Measurements from ENCODE around the gene ACTA1. TPM values are rescaled to one million over a fixed set of nuclear protein-coding genes. Genes with fewer than 3 reads are reported as not detected.

Gene ACTA1
- total RNA-seq, 1 experiment from 2014 or later = not detected

DNA sequence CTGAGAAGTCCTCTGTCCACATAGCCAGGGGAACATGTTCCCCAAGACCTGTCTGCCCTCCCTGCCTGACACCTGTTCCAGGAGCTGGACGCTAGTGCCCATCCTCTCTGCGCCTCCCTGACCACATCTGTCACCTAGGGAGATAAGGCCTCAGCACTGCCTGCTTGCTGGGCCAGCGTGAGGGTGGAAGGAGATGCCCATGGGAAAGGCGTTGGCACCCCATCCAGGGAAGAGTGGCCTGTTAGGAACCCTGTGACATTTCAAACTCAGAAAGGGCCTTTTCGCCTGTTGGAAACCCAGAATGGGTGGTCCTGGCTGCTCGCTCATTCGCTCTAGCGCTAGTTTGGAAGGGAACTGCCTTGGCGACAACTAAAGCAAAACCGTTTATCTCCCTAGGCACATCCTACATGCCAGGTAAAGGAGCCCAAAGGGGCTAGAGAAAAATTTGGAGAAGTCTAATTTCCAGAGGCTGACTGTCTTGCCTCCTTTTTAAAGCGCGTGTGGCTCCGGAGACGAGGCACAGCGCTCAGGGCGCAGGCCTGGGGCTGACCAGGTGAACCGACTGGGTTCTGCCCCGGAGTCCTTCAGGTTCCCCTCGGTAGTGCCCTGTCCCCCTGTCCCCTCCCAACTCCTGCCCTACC is 410 bp downstream of the ACTA1 start:
- no peak for TF ChIP-seq SIN3A (IDR thresholded peaks at IDR 0.05; ENCODE audit: borderline replicate concordance, insufficient read depth, low read depth, low read length)
- CTCF ChIA-PET = no interaction called here

GRCh38 chr1:229432905-229433304 is 989 bp downstream of the ACTA1 start:
- H3K27ac ChIP-seq (ENCODE audit: low read length) = no peak overlapping the region
- H3K4me1 ChIP-seq (ENCODE audit: control insufficient read depth, insufficient read depth, low read length) = no peaks in the 10 kb centered on the region
- H3K27me3 ChIP-seq (ENCODE audit: control insufficient read depth, insufficient read depth, low read length) = no peaks in the 10 kb centered on the region; the same call in none of the 2 replicates
- DNase-seq (ENCODE audit: low read depth, low spot score) (no peak), ATAC-seq (no peak)
- ChIA-PET POLR2A (no interaction called here), CTCF (no interaction called here)
- H3K36me3 ChIP-seq (ENCODE audit: control insufficient read depth, insufficient read depth, low read length) = no peaks in the 10 kb centered on the region
- H3K9me3 ChIP-seq (ENCODE audit: control insufficient read depth, insufficient read depth, low read depth, low read length) = no peaks in the 10 kb centered on the region
- intact Hi-C loops (cut with micrococcal nuclease; ENCODE audit: unreplicated experiment) = no loop called here
- H3K4me3 ChIP-seq (ENCODE audit: low read depth in 2 of 2, low read length in 2 of 2) = no peak overlapping the region
- TF ChIP-seq, protein P1, sequence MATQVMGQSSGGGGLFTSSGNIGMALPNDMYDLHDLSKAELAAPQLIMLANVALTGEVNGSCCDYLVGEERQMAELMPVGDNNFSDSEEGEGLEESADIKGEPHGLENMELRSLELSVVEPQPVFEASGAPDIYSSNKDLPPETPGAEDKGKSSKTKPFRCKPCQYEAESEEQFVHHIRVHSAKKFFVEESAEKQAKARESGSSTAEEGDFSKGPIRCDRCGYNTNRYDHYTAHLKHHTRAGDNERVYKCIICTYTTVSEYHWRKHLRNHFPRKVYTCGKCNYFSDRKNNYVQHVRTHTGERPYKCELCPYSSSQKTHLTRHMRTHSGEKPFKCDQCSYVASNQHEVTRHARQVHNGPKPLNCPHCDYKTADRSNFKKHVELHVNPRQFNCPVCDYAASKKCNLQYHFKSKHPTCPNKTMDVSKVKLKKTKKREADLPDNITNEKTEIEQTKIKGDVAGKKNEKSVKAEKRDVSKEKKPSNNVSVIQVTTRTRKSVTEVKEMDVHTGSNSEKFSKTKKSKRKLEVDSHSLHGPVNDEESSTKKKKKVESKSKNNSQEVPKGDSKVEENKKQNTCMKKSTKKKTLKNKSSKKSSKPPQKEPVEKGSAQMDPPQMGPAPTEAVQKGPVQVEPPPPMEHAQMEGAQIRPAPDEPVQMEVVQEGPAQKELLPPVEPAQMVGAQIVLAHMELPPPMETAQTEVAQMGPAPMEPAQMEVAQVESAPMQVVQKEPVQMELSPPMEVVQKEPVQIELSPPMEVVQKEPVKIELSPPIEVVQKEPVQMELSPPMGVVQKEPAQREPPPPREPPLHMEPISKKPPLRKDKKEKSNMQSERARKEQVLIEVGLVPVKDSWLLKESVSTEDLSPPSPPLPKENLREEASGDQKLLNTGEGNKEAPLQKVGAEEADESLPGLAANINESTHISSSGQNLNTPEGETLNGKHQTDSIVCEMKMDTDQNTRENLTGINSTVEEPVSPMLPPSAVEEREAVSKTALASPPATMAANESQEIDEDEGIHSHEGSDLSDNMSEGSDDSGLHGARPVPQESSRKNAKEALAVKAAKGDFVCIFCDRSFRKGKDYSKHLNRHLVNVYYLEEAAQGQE (IDR thresholded peaks at IDR 0.05; ENCODE audit: insufficient read depth in 1 of 2, low read depth in 2 of 2, low read length in 1 of 2) = no peak
- TF ChIP-seq TCF7L2 (IDR thresholded peaks at IDR 0.05; ENCODE audit: low read depth, low read length) (no peak), SIN3A (IDR thresholded peaks at IDR 0.05; ENCODE audit: borderline replicate concordance, insufficient read depth, low read depth, low read length) (no peak), POLR2AphosphoS5 (IDR thresholded peaks at IDR 0.05; ENCODE audit: low read depth, low read length) (no peak), CTCF (IDR thresholded peaks at IDR 0.05) (no peak)
- BruUV-seq (replicated peaks) = no TSS peak
- in situ Hi-C loops (cut with HindIII; ENCODE audit: low pct_unique_long_range_greater_than_20kb, low sequenced_read_pairs) = no loop called here

More for the DNA sequence above, 410 bp downstream of the ACTA1 start:
- Histone ChIP-seq H3K4me3 (ENCODE audit: low read depth in 2 of 2, low read length in 2 of 2) (no peak overlapping the region), H3K36me3 (ENCODE audit: control insufficient read depth, insufficient read depth, low read length) (no peaks in the 10 kb centered on the region), H3K4me1 (ENCODE audit: control insufficient read depth, insufficient read depth, low read length) (no peaks in the 10 kb centered on the region), H3K27me3 (ENCODE audit: control insufficient read depth, insufficient read depth, low read length) (no peaks in the 10 kb centered on the region; the same call in none of the 2 replicates), H3K27ac (ENCODE audit: low read length) (no peak overlapping the region), H3K9me3 (ENCODE audit: control insufficient read depth, insufficient read depth, low read depth, low read length) (no peaks in the 10 kb centered on the region)
- BruUV-seq (replicated peaks) = no TSS peak
- ATAC-seq = 0 out of 2 replicates have a peak, but pooled peaks have one; percentile 42
- intact Hi-C loops (cut with micrococcal nuclease; ENCODE audit: unreplicated experiment) = no loop called here
- DNase-seq (ENCODE audit: low read depth, low spot score) = no peak
- in situ Hi-C loops (cut with HindIII; ENCODE audit: low pct_unique_long_range_greater_than_20kb, low sequenced_read_pairs) = no loop called here
- POLR2A ChIA-PET = no interaction called here

DNA sequence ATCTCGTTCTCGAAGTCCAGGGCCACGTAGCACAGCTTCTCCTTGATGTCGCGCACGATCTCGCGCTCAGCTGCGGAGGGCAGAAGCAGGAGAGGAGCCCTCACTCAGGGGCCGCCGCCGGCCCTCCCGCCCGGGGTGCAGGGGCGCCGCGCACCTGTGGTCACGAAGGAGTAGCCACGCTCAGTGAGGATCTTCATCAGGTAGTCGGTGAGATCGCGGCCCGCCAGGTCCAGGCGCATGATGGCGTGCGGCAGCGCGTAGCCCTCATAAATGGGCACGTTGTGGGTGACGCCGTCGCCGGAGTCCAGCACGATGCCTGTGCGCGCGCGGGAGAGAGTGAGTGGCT is 1.8 kb downstream of the ACTA1 start:
- ATAC-seq (no peak), DNase-seq (ENCODE audit: low read depth, low spot score) (no peak)
- TF ChIP-seq, protein P1 (IDR thresholded peaks at IDR 0.05; ENCODE audit: insufficient read depth in 1 of 2, low read depth in 2 of 2, low read length in 1 of 2) = no peak
- TF ChIP-seq CTCF (IDR thresholded peaks at IDR 0.05) (no peak), POLR2AphosphoS5 (IDR thresholded peaks at IDR 0.05; ENCODE audit: low read depth, low read length) (no peak), TCF7L2 (IDR thresholded peaks at IDR 0.05; ENCODE audit: low read depth, low read length) (no peak), SIN3A (IDR thresholded peaks at IDR 0.05; ENCODE audit: borderline replicate concordance, insufficient read depth, low read depth, low read length) (no peak)
- no peaks in the 10 kb centered on the region for H3K9me3 ChIP-seq (ENCODE audit: control insufficient read depth, insufficient read depth, low read depth, low read length)
- no peak overlapping the region for H3K4me3 ChIP-seq (ENCODE audit: low read depth in 2 of 2, low read length in 2 of 2)
- no peaks in the 10 kb centered on the region for H3K36me3 ChIP-seq (ENCODE audit: control insufficient read depth, insufficient read depth, low read length)
- H3K4me1 ChIP-seq (ENCODE audit: control insufficient read depth, insufficient read depth, low read length) = no peaks in the 10 kb centered on the region
- in situ Hi-C loops (cut with HindIII; ENCODE audit: low pct_unique_long_range_greater_than_20kb, low sequenced_read_pairs) (no loop called here), intact Hi-C loops (cut with micrococcal nuclease; ENCODE audit: unreplicated experiment) (no loop called here)
- POLR2A ChIA-PET = no interaction called here
- no peaks in the 10 kb centered on the region; the same call in none of the 2 replicates for H3K27me3 ChIP-seq (ENCODE audit: control insufficient read depth, insufficient read depth, low read length)
- CTCF ChIA-PET = no interaction called here
- no TSS peak for BruUV-seq (replicated peaks)
- no peak overlapping the region for H3K27ac ChIP-seq (ENCODE audit: low read length)
